GM21515 (cell line): Measurements from ENCODE around the gene TRIM71.
"Not testable (repeated sequence)": the region's sequence is repeated elsewhere in the genome, so short reads cannot be mapped to it uniquely, and the experiment has no call there.

Source experiments
- ATAC-seq: cut with Tn5 transposase; IDR thresholded peaks from one replicate; pipeline ENCODE4 v1.9.1; 2021; ENCODE audit not compliant: unreplicated experiment

The TRIM71 gene

DNA sequence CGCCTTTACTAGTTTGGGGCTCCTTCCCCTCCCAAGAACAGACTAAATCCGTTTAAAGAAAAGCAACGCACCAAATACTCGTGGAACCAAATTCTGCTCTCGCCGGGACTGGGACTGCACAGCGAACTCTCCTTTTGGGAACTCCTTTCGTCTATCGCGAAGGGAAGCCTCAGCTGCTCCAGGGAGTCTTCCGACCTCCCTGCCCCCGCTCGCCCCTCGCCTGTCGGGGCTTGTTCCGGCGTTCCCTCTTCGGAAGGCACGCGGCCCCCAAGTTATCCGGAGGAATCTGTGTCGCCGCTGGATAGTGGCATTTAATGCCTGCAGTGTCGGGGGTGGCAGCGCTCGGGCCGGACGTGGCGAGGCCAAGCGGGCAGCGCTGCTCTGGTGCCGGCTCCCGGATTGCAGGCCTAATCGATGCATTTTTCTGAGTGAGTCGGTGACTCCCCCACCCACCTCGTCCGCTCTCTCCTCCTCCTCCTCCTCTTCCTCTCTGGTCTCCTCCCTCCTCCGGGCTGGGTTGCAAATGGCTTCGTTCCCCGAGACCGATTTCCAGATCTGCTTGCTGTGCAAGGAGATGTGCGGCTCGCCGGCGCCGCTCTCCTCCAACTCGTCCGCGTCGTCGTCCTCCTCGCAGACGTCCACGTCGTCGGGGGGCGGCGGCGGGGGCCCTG, at the start of gene TRIM71:
Gene TRIM71 (plus strand): TSS at position 440 of the 671 bp plus-strand sequence. CDS start 84 bp downstream, at position 524.
- no peak for ATAC-seq

- no peak for ATAC-seq
Observed at GRCh38 chr3:32778389-32778788, 39.4 kb upstream of the TRIM71 start.

- ATAC-seq, result no peak
Observed at GRCh38 chr3:32780071-32780734, 37.6 kb upstream of the TRIM71 start.

GRCh38 chr3:32780735-32781210, 37.0 kb upstream of the TRIM71 start:
- ATAC-seq, result peak; percentile 39

GRCh38 chr3:32781211-32781968, 36.4 kb upstream of the TRIM71 start:
- ATAC-seq, result peak; percentile 97

DNA sequence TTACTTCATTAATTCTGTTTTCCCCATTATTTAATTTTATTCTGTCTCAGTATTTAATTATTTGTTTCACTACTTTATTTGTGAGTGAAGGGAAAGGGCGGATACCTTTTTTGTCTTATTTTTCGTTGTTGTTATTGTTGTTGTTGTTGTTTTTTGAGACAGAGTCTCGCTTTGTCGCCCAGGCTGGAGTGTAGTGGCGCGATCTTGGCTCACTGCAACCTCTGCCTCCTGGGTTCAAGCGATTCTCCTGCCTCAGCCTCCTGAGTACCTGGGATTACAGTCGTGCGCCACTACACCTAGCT, 35.9 kb upstream of the TRIM71 start:
- ATAC-seq, result not testable (repeated sequence)

DNA sequence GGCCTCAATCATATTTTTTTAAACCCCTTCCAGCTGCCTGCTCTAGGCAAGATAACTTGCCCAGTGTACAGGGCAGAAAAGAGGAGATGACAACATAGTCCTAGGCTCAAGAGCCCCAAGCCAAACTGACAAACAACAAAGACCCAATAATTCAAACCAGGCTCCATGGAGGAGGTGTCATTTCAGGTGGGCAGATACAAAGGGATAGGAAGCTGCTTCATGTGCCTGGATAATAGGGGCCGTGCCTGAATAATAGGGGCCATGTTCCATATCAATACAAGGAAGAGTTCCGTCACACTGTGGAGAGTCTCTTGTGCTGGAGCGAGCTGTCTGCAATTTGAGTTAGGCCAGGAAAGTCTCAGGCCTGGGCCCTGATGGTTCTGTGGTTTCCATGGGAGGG, 35.4 kb upstream of the TRIM71 start:
- ATAC-seq, result no peak

DNA sequence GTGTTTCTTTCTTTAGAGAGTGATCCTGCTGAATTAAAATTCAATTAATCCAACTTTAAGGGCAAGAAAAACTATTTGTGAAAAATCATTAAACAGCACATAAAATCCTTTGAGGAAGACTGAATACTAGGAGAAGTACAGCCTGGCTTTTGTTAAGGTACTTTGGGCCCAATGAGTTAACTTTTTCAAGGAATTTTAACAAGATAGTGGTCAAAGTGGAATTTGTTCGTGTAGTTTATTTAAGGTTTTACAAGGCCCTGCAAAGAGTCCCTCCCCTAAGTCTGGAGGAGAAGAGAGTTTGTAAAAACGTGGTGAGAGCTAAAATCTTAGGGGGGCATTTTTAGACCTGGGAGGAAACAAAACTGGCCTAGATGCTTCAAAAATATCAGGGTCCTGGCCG, 26.0 kb upstream of the TRIM71 start:
- ATAC-seq, result no peak

GRCh38 chr3:32794487-32795308, 23.1 kb upstream of the TRIM71 start:
- no peak for ATAC-seq

- not testable (repeated sequence) for ATAC-seq
Observed at GRCh38 chr3:32796384-32796950, 21.3 kb upstream of the TRIM71 start.

- ATAC-seq, result no peak
Observed at GRCh38 chr3:32797776-32798175, 20.0 kb upstream of the TRIM71 start.

DNA sequence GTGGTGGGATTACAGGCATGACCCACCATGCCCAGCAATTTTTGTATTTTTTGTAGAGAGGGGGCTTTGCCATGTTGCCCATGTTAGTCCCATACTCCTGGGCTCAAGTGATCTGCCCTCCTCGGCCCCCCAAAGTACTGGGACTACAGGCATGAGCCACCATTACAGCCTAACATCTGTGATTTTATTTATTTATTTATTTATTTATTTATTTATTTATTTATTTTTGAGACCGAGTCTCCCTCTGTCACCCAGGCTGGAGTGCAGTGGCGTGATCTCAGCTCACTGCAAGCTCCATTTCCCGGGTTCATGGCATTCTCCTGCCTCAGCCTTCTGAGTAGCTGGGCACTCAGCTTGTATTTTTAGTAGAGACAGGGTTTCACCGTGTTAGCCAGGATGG, 16.4 kb upstream of the TRIM71 start:
- not testable (repeated sequence) for ATAC-seq

GRCh38 chr3:32813180-32813579, 4.6 kb upstream of the TRIM71 start:
- no peak for ATAC-seq

DNA sequence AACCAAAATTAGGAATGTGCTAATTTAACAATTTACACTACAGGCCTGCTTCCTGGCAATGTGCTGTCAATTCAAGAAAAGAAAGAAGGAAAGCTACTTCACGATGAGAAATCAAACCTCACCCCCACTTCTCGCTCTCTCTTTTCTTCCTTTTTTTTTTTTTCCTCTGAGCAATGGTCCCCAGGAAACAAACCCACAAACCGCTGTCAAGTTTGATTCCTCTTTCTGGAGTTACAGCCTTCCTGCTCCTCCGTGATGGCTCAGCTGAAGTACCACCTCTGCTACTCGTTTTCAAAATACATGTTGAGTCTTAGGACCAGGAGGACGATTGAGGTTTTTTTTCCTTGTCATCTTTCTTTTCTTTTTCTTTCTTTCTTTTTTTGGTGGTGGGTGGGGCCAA, 3.4 kb upstream of the TRIM71 start:
- ATAC-seq, result no peak

GRCh38 chr3:32815841-32816438, 1.9 kb upstream of the TRIM71 start:
- ATAC-seq, result no peak

- no peak for ATAC-seq
Observed at GRCh38 chr3:32816439-32817256, 1.1 kb upstream of the TRIM71 start.

- ATAC-seq, result no peak
Observed at GRCh38 chr3:32817257-32817557, 590 bp upstream of the TRIM71 start.

DNA sequence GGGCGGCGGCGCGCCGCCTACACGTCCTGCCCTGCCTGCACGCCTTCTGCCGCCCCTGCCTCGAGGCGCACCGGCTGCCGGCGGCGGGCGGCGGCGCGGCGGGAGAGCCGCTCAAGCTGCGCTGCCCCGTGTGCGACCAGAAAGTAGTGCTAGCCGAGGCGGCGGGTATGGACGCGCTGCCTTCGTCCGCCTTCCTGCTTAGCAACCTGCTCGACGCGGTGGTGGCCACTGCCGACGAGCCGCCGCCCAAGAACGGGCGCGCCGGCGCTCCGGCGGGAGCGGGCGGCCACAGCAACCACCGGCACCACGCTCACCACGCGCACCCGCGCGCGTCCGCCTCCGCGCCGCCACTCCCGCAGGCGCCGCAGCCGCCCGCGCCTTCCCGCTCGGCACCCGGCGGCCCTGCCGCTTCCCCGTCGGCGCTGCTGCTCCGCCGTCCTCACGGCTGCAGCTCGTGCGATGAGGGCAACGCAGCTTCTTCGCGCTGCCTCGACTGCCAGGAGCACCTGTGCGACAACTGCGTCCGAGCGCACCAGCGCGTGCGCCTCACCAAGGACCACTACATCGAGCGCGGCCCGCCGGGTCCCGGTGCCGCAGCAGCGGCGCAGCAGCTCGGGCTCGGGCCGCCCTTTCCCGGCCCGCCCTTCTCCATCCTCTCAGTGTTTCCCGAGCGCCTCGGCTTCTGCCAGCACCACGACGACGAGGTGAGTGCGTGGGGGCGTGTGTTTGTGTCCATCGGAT, 602 bp downstream of the TRIM71 start:
- ATAC-seq, result no peak

- ATAC-seq, result no peak
Observed at GRCh38 chr3:32818970-32819511, 1.2 kb downstream of the TRIM71 start.
